Measurements from ENCODE around the gene DCC.

DCC gene

GRCh38 chr18:52567360-52567759 is 227.4 kb downstream of the DCC start:
- DNase-seq, result no peak
- Histone ChIP-seq H2AFZ (ENCODE audit: low read length) (no peak overlapping the region), H3K9me2 (replicated peaks; ENCODE audit: insufficient read depth, low read length) (no peaks in the 10 kb centered on the region), H3K4me1 (ENCODE audit: low read length) (no peaks in the 10 kb centered on the region), H3K27me3 (replicated peaks; ENCODE audit: insufficient read depth, low read length) (no peaks in the 10 kb centered on the region), H3F3A (ENCODE audit: insufficient read depth, low read length) (no peaks in the 10 kb centered on the region), H3K27ac (ENCODE audit: low read length) (no peak overlapping the region), H3K4me2 (ENCODE audit: low read depth, low read length) (no peak overlapping the region), H3K79me2 (ENCODE audit: low read length) (no peaks in the 10 kb centered on the region), H3K4me3 (ENCODE audit: low read length) (no peak overlapping the region), H3K9ac (ENCODE audit: low read length) (no peak overlapping the region), H3K36me3 (replicated peaks; ENCODE audit: insufficient read depth, low read length) (no peaks in the 10 kb centered on the region), H3K9me3 (replicated peaks; ENCODE audit: insufficient read depth, low read length) (no peaks in the 10 kb centered on the region), H4K20me1 (ENCODE audit: insufficient read depth, low read length) (no peaks in the 10 kb centered on the region)
- TF ChIP-seq EZH2 (optimal IDR thresholded peaks at IDR 0.05; ENCODE audit: low read depth, low read length) (no peak), EZH2phosphoT487 (IDR thresholded peaks at IDR 0.05; ENCODE audit: low read length) (no peak), CTCF (IDR thresholded peaks at IDR 0.05; ENCODE audit: low read length) (no peak)

GRCh38 chr18:52569492-52569891 is 229.5 kb downstream of the DCC start:
- Histone ChIP-seq H3K4me1 (ENCODE audit: low read length) (no peaks in the 10 kb centered on the region), H3K4me3 (ENCODE audit: low read length) (no peak overlapping the region), H3K4me2 (ENCODE audit: low read depth, low read length) (no peak overlapping the region), H3K79me2 (ENCODE audit: low read length) (no peaks in the 10 kb centered on the region), H3K9me3 (replicated peaks; ENCODE audit: insufficient read depth, low read length) (no peaks in the 10 kb centered on the region), H3K9ac (ENCODE audit: low read length) (no peak overlapping the region), H3F3A (ENCODE audit: insufficient read depth, low read length) (no peaks in the 10 kb centered on the region), H2AFZ (ENCODE audit: low read length) (no peak overlapping the region), H3K9me2 (replicated peaks; ENCODE audit: insufficient read depth, low read length) (no peaks in the 10 kb centered on the region), H3K36me3 (replicated peaks; ENCODE audit: insufficient read depth, low read length) (no peaks in the 10 kb centered on the region), H4K20me1 (ENCODE audit: insufficient read depth, low read length) (no peaks in the 10 kb centered on the region), H3K27me3 (replicated peaks; ENCODE audit: insufficient read depth, low read length) (no peaks in the 10 kb centered on the region), H3K27ac (ENCODE audit: low read length) (no peak overlapping the region)
- no peak for DNase-seq
- TF ChIP-seq EZH2 (optimal IDR thresholded peaks at IDR 0.05; ENCODE audit: low read depth, low read length), result no peak

- H3K36me3 ChIP-seq (replicated peaks; ENCODE audit: insufficient read depth, low read length), result no peaks in the 10 kb centered on the region
- no peaks in the 10 kb centered on the region for H3K9me3 ChIP-seq (replicated peaks; ENCODE audit: insufficient read depth, low read length)
- no peak overlapping the region for H2AFZ ChIP-seq (ENCODE audit: low read length)
- H3K9ac ChIP-seq (ENCODE audit: low read length), result no peak overlapping the region
- no peaks in the 10 kb centered on the region for H4K20me1 ChIP-seq (ENCODE audit: insufficient read depth, low read length)
- no peaks in the 10 kb centered on the region for H3F3A ChIP-seq (ENCODE audit: insufficient read depth, low read length)
- H3K4me1 ChIP-seq (ENCODE audit: low read length), result no peaks in the 10 kb centered on the region
- TF ChIP-seq EZH2phosphoT487 (IDR thresholded peaks at IDR 0.05; ENCODE audit: low read length) (no peak), EZH2 (optimal IDR thresholded peaks at IDR 0.05; ENCODE audit: low read depth, low read length) (no peak), CTCF (IDR thresholded peaks at IDR 0.05; ENCODE audit: low read length) (no peak)
- no peaks in the 10 kb centered on the region for H3K9me2 ChIP-seq (replicated peaks; ENCODE audit: insufficient read depth, low read length)
- DNase-seq, result no peak
- H3K4me2 ChIP-seq (ENCODE audit: low read depth, low read length), result no peak overlapping the region
- no peaks in the 10 kb centered on the region for H3K27me3 ChIP-seq (replicated peaks; ENCODE audit: insufficient read depth, low read length)
- H3K27ac ChIP-seq (ENCODE audit: low read length), result no peak overlapping the region
- no peak overlapping the region for H3K4me3 ChIP-seq (ENCODE audit: low read length)
- H3K79me2 ChIP-seq (ENCODE audit: low read length), result no peaks in the 10 kb centered on the region
These were observed 231.0 kb downstream of the DCC start for GRCh38 chr18:52570975-52571374.

GRCh38 chr18:52572036-52573000 is 232.3 kb downstream of the DCC start:
- H3K79me2 ChIP-seq (ENCODE audit: low read length), result no peaks in the 10 kb centered on the region
- no peaks in the 10 kb centered on the region for H3F3A ChIP-seq (ENCODE audit: insufficient read depth, low read length)
- no peak overlapping the region for H3K4me3 ChIP-seq (ENCODE audit: low read length)
- no peaks in the 10 kb centered on the region for H3K36me3 ChIP-seq (replicated peaks; ENCODE audit: insufficient read depth, low read length)
- H3K9me3 ChIP-seq (replicated peaks; ENCODE audit: insufficient read depth, low read length), result no peaks in the 10 kb centered on the region
- DNase-seq, result no peak
- no peak overlapping the region for H3K27ac ChIP-seq (ENCODE audit: low read length)
- H3K4me1 ChIP-seq (ENCODE audit: low read length), result no peaks in the 10 kb centered on the region
- H3K27me3 ChIP-seq (replicated peaks; ENCODE audit: insufficient read depth, low read length), result no peaks in the 10 kb centered on the region
- H3K9ac ChIP-seq (ENCODE audit: low read length), result no peak overlapping the region
- no peak overlapping the region for H3K4me2 ChIP-seq (ENCODE audit: low read depth, low read length)
- H4K20me1 ChIP-seq (ENCODE audit: insufficient read depth, low read length), result no peaks in the 10 kb centered on the region
- H2AFZ ChIP-seq (ENCODE audit: low read length), result no peak overlapping the region
- H3K9me2 ChIP-seq (replicated peaks; ENCODE audit: insufficient read depth, low read length), result no peaks in the 10 kb centered on the region
- no peak for TF ChIP-seq EZH2phosphoT487 (IDR thresholded peaks at IDR 0.05; ENCODE audit: low read length)
- no peak for TF ChIP-seq CTCF (IDR thresholded peaks at IDR 0.05; ENCODE audit: low read length)

Data from MM.1S (cell line).